Gastrocnemius medialis (tissue), 4 donors: ENCODE results near the gene SLC35F1. TPM values are rescaled to one million over a fixed set of nuclear protein-coding genes. Genes with fewer than 3 reads are reported as not detected.

Experiments used
- ATAC-seq, 2 donors: fragments of 150-250 bp; one replicate each; pipeline ENCODE4 v1.9.1; 2016
- DNase-seq, 2 donors: peaks; one replicate each; pipeline ENCODE4 v3.0.0-alpha.2; 2019
- H3K27ac ChIP-seq, 4 donors: fragments of 200-600 bp; sonication (generic); 1 replicate in 1 of 4; 2 replicates in 3 of 4; pipeline ENCODE4 v1.5.1; 2016 to 2018; ENCODE audit warnings: mild to moderate bottlenecking in 2 of 4, moderate library complexity in 1 of 4
- H3K27me3 ChIP-seq, 3 donors: fragments of 200-600 bp; sonication (generic) in 2 of 3; 1 replicate in 1 of 3; 2 replicates in 2 of 3; pipeline versions ENCODE4 v1.5.1 to v1.6.0; 2016 to 2019; ENCODE audit warnings: mild to moderate bottlenecking in 1 of 3, moderate library complexity in 1 of 3
- H3K36me3 ChIP-seq, 2 donors: fragments of 200-600 bp; sonication (generic) in 1 of 2; one replicate each; pipeline ENCODE4 v1.5.1; 2017 to 2018
- H3K4me1 ChIP-seq, 2 donors: fragments of 200-600 bp; sonication (generic) in 1 of 2; one replicate each; pipeline ENCODE4 v1.5.1; 2016 to 2017; ENCODE audit warnings: mild to moderate bottlenecking in 2 of 2
- H3K4me3 ChIP-seq, 4 donors: fragments of 200-600 bp; sonication (generic) in 3 of 4; 1 replicate in 1 of 4; 2 replicates in 3 of 4; pipeline ENCODE4 v1.5.1; 2016 to 2019; ENCODE audit warnings: mild to moderate bottlenecking in 2 of 4
- H3K9me3 ChIP-seq, 3 donors: fragments of 200-600 bp; sonication (generic) in 2 of 3; 1 replicate in 1 of 3; 2 replicates in 2 of 3; pipeline ENCODE4 v1.5.1; 2016 to 2019
- CTCF ChIP-seq, 5 experiments: fragments of 450-650 bp in 3 of 5; fragments of 200-600 bp in 2 of 5; sonication (generic) in 2 of 5; IDR thresholded peaks in 4 of 5; conservative IDR thresholded peaks in 1 of 5; 1 replicate in 4 of 5; 2 replicates in 1 of 5; pipeline ENCODE4 v1.5.1; 2016 to 2019; ENCODE audit warnings: antibody characterized with exemption in 5 of 5, mild to moderate bottlenecking in 3 of 5, moderate library complexity in 3 of 5
- POLR2A ChIP-seq, 2 donors: fragments of 450-650 bp; IDR thresholded peaks; one replicate each; pipeline ENCODE4 v1.6.1; 2017; ENCODE audit warnings: antibody characterized with exemption in 2 of 2, mild to moderate bottlenecking in 2 of 2, moderate library complexity in 2 of 2
- in situ Hi-C, 4 donors: fragments of 200-750 bp; cut with MboI; loops; one replicate each; pipeline versions ENCODE4 v1.15.0 to v1.8.0; 2017; ENCODE audit warnings: low sequenced_read_pairs in 4 of 4
- intact Hi-C: fragments of 100-400 bp; cut with DNase I; formaldehyde crosslinking; loops from one replicate; pipeline ENCODE4 v1.15.1; 2023; ENCODE audit warnings: low total_unique reads
- total RNA-seq, 4 donors: library from RNA; depleted of rRNA; stranded (reverse); fragments of >200 nt; gene quantifications; one replicate each; pipeline versions ENCODE4 v1.1.0 to v1.2.3, GENCODE V29; 2016

SLC35F1 gene
- total RNA-seq, 4 donors from 2014 or later, result 0.13 to 0.29 TPM; not detected in 2

- H3K27me3 ChIP-seq, result no peaks in the 10 kb centered on the region
- TF ChIP-seq POLR2A (IDR thresholded peaks at IDR 0.05) (no peak), CTCF (IDR thresholded peaks at IDR 0.05 in 4 of 5, conservative IDR thresholded peaks at IDR 0.05 in 1 of 5) (no peak)
- no peaks in the 10 kb centered on the region for H3K9me3 ChIP-seq
- no peak for ATAC-seq
- in situ Hi-C loops (no loop called here), intact Hi-C loops (no loop called here)
- H3K4me3 ChIP-seq, result no peak overlapping the region
- peak overlapping the region in 1 of 4 donors; percentile 4 for H3K27ac ChIP-seq
- H3K4me1 ChIP-seq, result peaks cover 13 to 24% of the 10 kb centered on the region in 2 donors
- no peaks in the 10 kb centered on the region for H3K36me3 ChIP-seq
- no peak for DNase-seq
These were observed 399.6 kb downstream of the SLC35F1 start for GRCh38 chr6:118306392-118307238.

GRCh38 chr6:118307581-118307980 lies 400.5 kb downstream of the SLC35F1 start:
- Histone ChIP-seq H3K4me3 (no peak overlapping the region), H3K27ac (peak overlapping the region in 2 of 4 donors; percentile 7 to 10), H3K9me3 (no peaks in the 10 kb centered on the region), H3K4me1 (peaks cover 13 to 24% of the 10 kb centered on the region in 2 donors), H3K36me3 (no peaks in the 10 kb centered on the region), H3K27me3 (no peaks in the 10 kb centered on the region)
- TF ChIP-seq POLR2A (IDR thresholded peaks at IDR 0.05) (no peak), CTCF (IDR thresholded peaks at IDR 0.05 in 4 of 5, conservative IDR thresholded peaks at IDR 0.05 in 1 of 5) (no peak)
- no peak for DNase-seq
- peak in 1 of 2 donors; percentile 24 for ATAC-seq
- in situ Hi-C loops (no loop called here), intact Hi-C loops (no loop called here)

GRCh38 chr6:118309337-118310093 lies 402.5 kb downstream of the SLC35F1 start:
- no peaks in the 10 kb centered on the region for H3K9me3 ChIP-seq

GRCh38 chr6:118313208-118313607 lies 406.1 kb downstream of the SLC35F1 start:
- Histone ChIP-seq H3K4me3 (no peak overlapping the region), H3K27ac (no peak overlapping the region), H3K9me3 (no peaks in the 10 kb centered on the region), H3K36me3 (no peaks in the 10 kb centered on the region), H3K27me3 (no peaks in the 10 kb centered on the region), H3K4me1 (peaks cover 12 to 14% of the 10 kb centered on the region in 2 donors)
- in situ Hi-C loops, result no loop called here
- DNase-seq (no peak), ATAC-seq (no peak)
- TF ChIP-seq POLR2A (IDR thresholded peaks at IDR 0.05), result no peak
- TF ChIP-seq CTCF (IDR thresholded peaks at IDR 0.05 in 4 of 5, conservative IDR thresholded peaks at IDR 0.05 in 1 of 5), result no peak
- intact Hi-C loops, result no loop called here

More at GRCh38 chr6:118309337-118310093, 402.5 kb downstream of the SLC35F1 start:
- intact Hi-C loops (no loop called here), in situ Hi-C loops (no loop called here)
- no peak for DNase-seq
- H3K4me3 ChIP-seq, result no peak overlapping the region
- no peak overlapping the region for H3K27ac ChIP-seq
- ATAC-seq, result no peak
- no peaks in the 10 kb centered on the region for H3K27me3 ChIP-seq
- TF ChIP-seq CTCF (IDR thresholded peaks at IDR 0.05 in 4 of 5, conservative IDR thresholded peaks at IDR 0.05 in 1 of 5), result no peak
- no peak for TF ChIP-seq POLR2A (IDR thresholded peaks at IDR 0.05)
- peaks cover 13 to 24% of the 10 kb centered on the region in 2 donors for H3K4me1 ChIP-seq
- no peaks in the 10 kb centered on the region for H3K36me3 ChIP-seq
